HG03460 (cell line): Measurements from ENCODE around the gene NHLRC4.

Experiments used
- ATAC-seq: cut with Tn5 transposase; IDR thresholded peaks from one replicate; pipeline ENCODE4 v1.9.1; 2021; ENCODE audit not compliant: unreplicated experiment

Gene NHLRC4

DNA sequence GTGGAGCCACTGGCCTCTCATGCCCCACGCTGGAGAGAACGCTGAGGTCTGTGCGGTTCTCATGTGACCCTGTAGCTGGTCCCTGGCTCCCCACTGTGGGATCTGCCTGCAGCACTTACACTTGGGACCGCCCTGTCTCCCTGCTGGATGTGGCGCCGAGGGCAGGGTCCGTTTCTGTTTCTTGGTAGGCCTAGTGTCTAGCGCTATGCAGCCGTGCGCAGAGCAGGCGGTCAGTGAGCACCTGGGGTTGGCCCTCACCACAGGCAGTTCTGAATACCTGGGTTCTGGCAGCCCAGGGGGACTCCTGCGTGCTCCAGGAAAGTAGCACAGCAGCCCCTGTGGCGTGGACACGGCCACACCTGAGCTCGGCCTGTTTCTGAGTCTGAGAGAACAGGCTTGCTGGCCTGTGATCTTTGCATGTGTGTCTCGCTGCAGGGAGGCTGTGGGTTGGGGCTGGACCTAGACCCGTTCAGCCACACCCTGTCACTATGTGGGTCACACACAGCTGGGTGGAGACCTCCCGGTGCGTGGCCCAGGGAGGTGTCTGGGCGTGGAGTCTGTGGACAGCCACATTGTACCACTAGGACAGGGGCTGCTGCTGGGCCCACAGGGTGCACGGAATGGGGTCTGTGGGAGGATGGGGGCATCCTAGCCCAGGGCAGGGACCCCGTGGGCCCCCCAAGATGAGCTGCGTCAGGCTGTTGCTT is 36.5 kb upstream of the NHLRC4 start:
- ATAC-seq: no peak

DNA sequence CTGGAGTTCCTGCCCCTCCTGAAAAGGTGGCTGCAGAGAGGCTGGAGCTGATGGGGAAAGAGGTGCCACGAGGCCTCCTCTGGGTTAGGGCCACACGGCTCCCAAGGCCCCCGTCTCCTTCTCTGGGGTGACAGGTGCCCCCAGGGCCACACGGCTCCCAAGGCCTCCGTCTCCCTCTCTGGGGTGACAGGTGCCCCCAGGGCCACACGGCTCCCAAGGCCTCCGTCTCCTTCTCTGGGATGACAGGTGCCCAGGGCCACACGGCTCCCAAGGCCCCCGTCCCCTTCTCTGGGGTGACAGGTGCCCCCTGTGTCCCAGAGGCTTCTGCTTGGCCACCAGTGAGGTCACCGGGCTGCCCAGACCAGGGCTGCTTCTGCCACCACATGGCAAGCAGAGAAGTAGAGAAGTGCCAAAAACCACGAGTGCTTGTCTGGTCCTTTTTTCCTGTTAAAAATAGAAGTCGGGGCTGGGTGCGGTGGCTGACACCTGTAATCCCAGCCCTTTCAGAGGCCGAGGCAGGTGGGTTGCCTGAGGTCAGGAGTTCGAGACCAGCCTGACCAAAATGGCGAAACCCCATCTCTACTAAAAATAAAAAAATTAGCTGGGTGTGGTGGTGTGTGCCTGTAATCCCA is 35.2 kb upstream of the NHLRC4 start:
- no peak for ATAC-seq

DNA sequence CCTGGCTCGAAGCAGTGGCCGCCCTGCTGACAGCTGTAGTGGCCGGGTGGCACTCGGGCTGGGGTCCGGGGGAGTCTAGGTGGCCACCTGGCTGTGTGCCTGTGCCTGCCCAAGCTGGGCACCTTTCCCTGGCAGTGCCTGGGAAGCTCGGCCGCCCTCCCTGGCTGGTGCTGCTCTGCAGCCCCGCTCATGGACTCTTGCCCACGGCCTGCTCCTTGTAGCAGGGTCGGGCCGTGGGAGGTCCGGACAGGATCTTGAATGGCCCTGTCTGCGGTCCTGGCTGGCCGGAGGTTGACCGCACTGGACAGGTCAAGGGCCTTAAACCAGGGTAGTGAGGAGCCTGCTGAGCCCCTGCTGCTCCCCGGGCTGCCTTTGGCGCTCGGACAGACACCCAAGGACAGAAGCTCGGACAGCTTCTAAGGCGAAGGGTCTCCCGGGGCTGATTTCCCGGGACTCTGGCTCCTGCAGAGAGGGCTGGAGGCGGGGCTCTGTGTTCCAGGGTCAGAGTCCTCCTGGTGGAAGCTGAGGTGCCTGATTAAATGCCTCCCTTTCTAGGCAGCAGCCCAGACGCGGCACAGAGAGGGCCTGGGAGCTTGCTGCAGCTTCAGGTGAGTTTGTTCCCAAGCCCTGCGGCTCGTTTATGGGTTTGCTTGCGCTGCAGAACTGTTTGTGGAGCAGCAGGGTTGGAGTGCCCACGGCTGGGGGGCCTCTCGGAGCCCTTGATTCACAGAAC is 33.2 kb upstream of the NHLRC4 start:
- ATAC-seq: no peak

DNA sequence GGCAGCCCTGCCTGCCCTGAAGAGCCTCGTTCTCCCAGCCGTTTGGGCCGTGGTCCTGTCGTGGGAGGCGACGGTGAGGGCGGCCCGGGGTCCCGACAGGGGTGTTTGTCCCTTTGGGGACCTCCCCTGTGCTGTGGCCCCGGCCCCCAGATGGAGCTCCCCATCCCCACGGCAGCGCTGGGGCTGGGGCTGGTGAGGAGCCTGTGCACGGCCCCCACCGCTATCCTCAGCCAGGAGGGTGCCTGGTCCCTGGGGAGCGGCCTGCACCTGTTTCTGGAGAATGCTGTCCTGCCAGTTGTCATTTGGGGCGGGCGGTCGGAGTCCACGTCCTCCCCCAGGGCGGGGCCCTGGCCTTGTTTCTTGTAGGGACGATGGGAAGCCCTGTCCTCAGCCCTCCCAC is 32.7 kb upstream of the NHLRC4 start:
- no peak for ATAC-seq

DNA sequence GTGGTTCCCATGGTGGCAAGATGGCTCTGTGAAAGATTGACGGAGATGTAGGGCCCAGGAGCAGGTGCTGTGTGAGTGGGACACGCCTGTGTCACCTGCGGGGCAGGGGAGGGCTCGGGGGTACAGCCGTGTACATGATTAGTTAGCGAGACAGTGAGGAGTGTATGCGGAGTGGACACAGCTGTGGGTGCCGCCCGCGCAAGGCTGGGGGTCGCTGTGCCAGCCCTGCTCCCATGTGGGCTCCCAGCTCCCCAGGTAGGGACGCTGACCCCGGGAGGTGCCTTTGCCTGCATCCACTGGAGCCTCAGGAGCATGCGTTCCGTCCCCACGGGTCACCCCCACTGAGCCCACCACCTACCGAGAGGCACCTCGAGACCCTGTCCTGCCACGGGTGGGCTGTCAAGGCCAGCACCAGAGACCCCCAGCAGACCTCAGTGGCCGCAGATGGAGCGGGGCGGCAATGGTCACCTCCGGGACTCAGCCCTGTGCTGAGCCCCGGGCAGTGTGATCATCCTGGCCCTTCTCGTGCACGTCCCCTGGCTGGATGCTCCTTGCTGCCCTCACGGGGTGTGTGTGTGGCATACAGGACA is 31.9 kb upstream of the NHLRC4 start:
- ATAC-seq: no peak

DNA sequence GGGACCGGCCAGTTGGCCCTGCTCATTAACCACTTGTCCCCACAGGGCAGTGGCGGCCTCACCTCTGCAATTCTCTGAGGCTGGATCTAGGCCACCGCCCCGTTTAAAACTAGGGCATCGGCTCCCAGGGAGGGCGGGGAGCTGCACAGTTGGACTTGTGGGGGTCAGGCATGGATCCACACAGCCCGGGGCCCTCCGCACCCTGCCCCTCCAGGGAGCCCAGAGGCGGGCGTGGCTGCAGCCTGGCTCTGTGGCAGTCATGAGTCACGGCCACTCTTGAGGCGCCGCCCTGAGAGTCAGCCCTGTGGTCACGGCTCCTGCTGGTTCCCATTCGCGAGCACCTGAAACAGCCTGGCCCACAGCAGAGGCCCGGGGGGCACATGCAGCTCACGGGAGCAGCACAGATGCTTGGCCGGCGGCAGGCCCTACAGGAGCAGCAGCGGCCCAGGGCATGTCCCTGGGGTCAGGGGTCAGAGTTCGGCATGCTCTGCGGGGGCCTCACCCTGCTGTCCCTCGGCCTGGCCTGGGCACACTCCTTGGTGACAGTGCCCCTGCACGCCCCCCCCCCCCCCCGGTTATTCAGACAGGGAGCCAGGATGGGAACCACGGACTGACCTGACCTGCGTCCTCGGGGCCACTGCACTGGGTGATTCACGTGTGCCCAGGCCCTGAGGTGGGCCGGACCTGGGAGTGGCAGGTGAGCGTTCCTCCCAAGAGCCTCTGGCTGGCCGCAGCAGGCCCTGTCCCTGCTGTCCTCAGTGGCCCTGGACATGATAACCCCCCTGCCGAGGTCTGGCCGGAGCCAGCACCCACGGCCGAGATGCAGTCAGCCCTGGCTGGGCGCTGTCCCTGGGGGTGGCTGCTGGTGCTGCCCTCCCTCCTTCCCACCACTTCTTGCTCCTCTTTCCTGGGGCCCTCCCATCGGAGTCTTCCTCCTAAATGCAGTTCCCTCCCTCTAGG is 31.1 kb upstream of the NHLRC4 start:
- ATAC-seq: no peak

DNA sequence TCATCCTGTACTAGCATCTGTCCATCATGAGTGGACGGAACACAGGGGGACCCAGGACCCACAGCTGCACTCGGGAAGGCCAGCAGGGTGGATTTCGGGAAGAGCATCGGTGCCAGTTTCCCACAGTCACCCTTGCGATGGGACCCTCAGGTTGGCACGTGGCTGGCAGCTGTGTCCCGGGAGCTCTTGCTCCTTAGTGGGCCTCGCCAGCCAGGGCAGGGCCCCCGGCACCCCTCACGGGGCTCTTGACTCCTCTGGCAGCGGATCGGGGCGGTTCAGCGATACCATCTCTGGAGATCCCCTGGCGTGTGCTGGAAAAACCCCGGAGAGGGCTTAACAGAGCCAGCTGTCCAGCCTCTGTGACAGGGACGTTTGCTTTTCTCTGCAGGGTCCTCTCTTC is 30.1 kb upstream of the NHLRC4 start:
- no peak for ATAC-seq

DNA sequence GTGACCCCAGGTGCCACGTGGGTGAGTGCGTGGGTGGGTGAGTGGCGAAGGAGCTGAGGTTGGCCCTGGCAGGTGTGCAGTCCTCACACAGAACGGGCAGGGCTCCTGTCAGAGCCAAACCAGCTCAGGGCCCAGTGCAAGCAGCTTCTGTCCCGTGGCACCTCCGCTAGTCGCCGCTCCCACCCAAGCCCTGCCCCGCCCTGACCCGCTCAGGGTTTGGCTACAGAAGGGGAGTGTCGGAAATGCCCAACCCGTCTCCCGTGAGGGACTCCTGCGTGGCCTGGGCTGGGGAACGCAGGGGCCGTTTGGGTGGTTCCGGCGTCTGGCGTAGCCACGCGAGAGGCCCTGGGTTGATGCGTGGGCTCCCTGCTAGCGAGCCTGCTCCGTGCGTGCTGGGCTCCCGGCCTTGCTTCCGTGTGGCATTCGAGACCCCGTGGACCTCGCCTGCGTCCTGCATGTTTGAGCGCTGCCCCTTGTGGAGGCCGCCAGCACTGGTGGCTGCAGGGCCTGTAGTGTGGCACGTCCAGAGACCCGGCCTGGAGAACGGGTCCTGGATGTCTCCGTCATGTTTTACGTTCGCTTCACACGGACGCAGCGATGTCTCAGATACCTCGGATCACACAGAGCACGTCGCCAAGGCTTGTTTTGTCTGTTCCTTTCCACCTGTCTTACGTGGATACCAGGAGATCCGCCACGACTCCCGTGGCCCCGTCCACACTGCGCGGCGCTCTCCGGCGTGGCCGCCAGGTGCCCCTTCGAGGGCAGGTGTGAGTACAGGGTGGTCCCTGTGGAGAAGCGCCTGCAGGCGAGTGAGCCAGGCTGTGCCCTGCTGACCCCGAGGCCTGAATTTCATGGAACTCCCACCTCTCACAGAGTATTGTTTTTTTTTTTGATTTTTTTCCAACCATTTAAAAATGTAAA is 29.1 kb upstream of the NHLRC4 start:
- no peak for ATAC-seq

DNA sequence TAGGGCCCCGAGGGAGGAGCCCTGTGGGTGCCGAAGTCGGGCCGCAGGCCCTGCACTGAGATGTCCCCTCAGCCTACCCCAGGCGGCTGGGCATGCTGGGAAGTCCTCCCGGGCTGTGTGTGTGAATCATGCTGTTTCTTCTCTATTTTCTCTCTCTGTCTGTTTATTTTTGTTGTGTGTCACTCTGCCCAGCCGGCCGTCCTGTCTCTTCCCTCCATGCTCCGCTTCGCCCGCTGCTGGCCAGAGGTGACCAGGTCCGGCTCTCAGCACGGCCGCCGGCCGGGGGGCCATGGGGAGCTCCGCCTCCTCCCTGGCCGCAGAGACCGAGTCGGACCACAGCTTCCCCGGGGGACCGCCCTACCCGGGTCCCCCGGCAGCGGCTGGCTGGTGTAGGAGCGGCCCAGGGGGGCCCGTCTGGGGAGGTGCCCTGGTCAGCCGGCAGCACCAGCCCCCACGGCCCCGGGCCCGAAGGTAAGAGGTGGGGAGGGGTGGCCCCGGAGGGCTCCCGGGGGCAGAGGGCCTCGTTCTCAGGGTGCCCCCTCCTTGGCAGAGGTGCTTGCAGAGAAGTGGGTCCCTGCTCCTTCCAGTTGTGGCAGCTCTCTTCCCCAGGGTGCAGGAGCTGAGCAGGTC is 26.8 kb upstream of the NHLRC4 start:
- ATAC-seq: no peak

DNA sequence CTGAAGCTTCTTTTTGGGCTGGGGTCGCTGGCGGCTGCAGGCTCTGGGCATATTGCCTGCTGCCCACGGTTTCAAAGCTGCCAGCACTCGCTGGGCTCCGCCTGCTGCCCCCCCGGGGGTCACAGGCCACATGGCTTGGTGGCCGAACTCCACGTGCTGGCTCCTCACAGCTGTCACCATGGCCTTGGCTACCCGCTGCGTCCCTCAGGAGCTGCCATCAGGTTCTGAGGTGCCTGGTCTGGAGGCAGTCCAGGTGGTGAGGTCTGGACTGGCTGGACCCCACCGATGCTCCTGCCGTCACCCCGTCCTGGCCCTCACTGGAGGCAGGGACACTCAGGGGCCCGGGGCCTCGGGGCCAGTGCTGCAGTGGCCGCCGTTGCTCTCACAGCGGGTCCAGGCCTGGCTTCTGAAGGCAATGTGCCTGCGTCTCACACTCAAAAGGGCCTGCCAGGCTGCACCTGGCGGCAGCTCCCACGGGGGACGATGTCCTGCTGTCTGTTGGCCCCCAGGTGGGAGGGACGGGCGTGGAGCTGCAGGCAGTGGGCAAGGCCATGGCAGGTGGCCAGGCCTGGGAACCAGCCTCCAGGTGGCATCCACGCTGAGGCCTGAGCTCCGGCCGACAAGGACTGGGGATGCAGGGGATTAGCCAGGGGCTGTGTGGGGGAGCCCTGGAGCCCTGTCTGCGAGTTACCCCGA is 26.0 kb upstream of the NHLRC4 start:
- no peak for ATAC-seq

DNA sequence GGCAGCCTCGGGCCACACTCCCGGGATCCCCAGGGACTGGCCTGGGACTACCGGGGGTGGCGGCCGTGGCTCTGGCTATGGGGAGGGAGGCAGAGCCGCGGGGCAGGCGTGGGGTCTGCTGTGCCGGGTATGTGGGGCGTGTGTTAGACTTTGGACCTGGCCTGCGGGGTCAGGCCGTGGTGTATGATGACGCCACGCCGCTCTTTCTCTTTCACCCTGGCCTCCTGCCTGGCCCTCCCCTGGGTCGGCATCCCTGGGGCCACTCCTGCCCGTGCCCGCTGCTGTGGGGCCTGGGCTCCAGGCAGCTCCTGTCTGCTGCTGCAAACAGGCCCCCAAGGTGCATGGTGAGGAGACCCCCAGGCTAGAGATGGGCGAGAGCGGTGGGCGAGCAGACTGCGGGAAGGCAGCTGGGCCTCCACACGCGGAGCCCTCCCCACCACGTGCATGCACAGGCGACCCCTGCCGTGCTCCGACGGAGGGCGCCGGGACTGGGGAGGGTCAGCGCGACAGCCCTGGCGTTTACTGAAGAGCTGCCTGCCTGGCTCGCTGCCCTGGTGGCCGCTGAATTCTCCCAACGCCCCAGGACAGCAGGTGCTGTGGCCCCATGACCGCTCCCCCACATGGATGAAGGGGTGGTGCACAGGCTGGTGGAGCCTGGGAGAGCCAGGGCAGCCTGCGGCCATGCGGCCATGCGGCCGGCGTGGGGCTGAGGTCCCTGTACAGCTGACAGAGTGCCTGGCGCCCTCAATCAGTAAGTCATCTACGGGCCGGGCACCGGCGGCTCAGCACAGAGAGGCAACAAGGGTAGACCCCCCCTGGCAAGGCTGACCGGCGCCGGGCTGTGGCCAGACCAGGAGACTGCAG is 23.3 kb upstream of the NHLRC4 start:
- ATAC-seq: no peak

DNA sequence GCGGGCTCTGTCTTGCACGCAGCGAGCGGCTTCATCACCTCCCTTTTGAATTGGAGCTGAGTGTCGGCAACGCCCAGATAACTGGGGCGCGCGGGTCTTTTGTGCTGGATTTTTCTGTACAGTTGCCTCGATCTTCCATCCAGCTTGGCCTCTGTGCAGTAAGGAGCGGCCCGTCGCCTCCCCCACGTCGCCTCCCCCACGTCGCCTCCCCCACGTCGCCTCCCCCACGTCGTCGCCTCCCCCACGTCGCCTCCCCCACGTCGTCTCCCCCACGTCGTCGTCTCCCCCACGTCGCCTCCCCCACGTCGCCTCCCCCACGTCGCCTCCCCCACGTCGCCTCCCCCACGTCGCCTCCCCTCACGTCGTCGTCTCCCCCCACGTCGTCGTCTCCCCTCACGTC is 22.3 kb upstream of the NHLRC4 start:
- ATAC-seq: no peak

DNA sequence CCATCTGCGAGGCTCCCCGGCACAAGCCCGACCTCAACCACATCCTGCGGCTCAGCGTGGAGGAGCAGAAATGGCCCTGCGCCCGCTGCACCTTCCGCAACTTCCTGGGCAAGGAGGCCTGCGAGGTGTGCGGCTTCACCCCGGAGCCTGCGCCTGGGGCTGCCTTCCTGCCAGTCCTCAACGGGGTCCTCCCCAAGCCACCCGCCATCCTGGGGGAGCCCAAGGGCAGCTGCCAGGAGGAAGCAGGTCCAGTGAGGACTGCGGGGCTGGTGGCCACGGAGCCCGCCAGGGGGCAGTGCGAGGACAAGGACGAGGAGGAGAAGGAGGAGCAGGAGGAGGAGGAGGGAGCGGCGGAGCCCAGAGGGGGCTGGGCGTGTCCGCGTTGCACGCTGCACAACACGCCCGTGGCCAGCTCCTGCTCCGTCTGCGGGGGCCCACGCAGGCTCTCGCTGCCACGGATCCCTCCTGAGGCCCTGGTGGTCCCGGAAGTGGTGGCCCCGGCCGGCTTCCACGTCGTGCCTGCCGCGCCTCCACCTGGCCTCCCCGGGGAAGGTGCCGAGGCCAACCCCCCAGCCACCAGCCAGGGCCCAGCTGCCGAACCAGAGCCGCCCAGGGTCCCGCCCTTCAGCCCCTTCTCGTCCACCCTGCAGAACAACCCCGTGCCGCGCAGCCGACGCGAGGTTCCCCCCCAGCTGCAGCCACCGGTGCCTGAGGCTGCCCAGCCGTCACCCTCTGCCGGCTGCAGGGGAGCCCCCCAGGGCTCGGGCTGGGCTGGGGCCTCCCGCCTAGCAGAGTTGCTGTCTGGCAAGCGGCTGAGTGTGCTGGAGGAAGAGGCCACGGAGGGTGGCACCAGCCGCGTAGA is 19.7 kb upstream of the NHLRC4 start:
- ATAC-seq: no peak

DNA sequence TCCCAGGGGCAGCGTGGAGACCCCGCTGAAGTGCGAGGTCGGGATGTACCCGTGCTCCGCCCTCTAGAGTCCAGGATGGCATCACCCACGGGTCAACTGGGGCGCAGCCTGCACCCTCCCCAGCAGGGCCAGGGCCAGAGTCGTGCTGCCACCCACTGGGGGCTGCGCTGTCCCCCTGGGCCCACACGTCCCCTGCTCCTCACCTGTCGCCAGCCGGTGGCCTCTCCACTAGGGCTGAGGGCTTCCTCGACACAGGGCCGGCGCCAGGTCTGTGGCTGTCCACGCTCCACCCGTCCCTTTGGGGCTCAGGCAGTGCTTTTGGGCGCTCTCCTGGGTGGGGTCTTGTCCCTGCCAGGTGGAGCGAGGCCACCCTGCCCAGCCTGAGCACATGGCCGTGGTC is 18.2 kb upstream of the NHLRC4 start:
- no peak for ATAC-seq

DNA sequence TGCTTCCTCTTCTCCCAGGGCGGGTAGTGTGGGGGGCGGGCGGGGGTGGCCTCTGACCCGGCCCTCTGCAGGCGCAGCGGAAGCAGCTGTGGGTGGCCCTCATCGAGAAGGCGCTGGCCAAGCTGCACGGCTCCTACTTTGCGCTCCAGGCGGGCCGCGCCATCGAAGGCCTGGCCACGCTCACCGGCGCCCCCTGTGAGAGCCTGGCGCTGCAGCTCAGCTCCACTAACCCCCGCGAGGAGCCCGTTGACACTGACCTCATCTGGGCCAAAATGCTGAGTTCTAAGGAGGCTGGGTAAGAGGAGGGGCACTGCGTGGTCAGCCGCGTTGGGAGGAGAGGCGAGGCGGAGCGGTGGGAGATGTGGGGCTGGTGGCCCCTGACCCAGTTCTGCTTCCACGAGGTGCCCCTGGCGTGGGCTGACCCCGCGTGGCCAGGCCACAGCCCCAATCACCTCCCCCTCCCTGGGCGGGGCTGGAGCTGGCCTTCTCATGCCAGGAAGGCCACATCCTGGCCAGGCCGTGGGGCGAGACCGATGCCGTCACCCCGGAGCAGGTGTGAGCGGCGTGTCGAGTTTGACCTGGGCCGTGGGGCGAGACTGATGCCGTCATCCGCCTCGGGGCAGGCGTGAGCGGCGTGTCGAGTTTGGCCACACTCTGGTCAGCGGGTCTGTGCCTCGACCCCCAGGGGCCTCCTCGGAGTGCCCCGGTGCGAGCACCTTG is 17.1 kb upstream of the NHLRC4 start:
- ATAC-seq: no peak

DNA sequence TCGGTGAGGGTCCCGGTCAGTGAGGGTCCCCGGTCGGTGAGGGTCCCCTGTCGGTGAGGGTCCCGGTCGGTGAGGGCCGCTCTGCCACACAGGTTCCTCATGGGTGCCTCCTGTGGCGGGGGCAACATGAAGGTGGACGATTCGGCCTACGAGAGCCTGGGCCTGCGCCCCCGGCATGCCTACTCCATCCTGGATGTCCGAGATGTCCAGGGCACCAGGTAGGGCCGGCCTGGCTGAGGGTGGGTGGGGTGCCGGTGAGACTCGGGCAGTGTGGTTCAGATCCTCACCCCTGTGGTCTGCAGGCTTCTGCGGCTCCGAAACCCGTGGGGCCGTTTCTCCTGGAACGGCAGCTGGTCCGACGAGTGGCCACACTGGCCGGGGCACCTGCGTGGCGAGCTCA is 15.6 kb upstream of the NHLRC4 start:
- no peak for ATAC-seq
